ENCODE measurements around the gene MARF1.
"Not testable (repeated sequence)": the region's sequence is repeated elsewhere in the genome, so short reads cannot be mapped to it uniquely, and the experiment has no call there.

The MARF1 gene

DNA sequence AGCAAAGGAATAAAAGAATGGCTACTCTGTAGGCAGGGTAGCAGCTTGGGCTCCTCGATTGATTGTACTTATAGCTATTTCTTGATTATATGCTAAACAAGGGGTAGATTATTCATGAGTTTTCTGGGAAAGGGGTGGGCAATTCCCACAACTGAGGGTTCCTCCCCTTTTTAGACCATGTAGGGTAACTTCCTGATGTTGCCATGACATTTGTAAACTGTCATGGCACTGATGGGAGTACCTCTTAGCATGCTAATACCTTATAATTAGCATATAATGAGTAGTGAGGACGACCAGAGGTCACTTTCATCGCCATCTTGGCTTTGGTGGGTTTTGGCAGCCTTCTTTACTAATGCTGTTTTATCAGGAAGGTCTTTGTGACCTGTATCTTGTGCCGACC is 72.3 kb downstream of the MARF1 start:
- not testable (repeated sequence) for DNase-seq (ENCODE audit: low read depth)

DNA sequence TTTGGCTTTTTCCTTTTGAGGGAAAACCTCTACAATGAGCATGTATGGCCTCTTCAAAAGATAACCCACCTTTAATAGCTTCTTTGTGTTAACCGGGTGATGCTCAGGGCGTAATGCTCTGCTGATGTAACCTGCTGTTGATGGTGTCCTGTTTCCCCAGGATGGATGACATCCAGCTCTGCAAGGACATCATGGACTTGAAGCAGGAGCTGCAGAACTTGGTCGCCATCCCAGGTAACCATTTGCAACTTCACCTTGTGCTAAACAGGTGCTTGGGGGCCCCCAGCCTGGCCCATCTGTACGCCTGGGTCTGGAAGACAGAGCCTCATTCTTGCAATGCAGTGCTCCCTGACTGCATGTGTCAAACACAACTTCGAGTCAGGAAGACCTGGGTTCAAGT is 75.1 kb downstream of the MARF1 start:
- no peak for DNase-seq (ENCODE audit: low read depth)

DNA sequence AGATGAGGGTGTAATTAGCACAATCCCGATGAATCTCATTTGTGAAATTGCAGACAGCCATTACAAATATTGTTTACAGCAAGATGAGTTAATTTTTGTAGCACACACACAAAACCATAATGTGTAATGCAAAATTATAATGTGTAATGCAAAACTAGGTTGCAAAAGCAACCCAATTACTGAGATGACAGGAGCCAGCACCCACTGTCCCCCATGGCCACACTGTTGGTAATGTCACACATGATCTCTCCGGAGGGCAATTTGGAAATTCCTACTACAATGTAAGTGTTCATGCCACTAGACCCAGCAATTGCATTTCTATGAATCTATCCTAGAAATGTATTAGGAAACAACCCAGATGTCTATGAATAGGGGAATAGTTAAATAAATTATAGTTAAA is 76.9 kb downstream of the MARF1 start:
- no peak for DNase-seq (ENCODE audit: low read depth)

DNA sequence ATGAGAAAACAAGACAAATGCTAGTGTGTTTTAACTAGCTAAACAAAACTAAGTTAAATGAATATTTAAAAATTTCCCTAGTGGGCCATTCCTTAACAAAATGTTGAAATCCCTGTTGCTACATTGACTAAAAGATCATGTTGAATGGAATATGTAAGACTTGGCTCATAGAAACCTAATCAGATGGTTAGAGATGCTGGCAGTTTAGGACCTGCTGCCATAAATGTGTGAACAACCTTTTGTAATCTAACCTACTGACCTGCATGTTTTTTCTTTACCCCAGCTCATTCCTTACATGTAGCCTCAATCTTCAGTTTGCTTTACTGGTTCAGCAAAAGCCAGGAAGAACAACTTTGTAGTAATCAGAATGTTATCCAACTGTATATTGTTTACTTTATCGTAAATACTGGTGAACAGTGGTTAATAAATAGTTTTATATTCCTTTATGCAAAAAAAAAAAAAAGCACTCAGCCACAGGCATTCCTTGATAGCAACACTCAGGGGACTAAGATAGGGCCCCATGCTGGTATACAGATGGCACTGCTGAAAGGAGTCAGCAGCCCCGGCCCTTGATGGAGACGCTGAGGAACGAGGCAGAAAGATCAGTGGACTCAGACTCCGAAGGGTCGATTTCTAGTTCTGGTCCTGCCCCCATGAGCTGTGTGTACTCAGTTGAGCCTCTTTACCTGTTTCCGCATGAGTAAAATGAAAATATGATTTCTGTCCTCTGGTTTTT is 78.2 kb downstream of the MARF1 start:
- no peak for DNase-seq (ENCODE audit: low read depth)

DNA sequence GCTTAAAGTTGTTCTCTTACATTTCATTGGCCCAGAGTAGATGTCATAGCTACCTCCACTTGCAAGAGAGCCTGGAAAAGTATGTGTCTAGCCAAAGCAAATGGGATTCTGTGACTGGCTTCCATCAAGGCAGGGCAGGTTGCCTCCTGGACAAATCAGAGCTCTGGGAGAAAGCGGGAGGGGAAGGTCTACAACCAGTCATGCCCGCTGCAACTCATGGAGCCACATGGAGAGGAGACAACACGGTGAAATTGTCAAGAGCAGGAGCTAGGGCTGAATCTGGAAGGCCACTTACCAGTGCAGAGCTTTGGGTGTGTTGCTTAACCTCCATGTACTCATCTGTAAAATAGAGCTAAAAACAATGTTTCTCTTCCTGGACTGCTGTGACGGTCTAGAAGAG is 83.8 kb downstream of the MARF1 start:
- no peak for DNase-seq (ENCODE audit: low read depth)

DNA sequence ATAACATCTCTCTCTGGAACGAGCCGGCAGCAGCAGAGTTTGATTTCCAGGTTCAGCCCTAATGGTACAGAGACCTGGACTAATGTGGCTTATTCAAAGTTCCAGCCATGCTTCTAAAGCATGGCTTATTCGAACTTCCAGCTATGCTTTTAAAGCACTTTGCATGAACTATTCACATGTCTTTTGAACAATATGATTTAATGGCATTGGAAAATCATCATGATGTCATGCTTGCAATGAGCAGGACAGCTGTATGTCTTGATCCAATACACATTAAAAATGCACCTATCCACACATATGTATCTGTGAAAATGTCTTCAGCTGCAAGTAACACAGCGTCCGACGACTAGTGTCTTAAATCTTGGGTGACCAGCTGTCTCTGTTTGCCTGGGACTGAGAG is 85.7 kb downstream of the MARF1 start:
- no peak for DNase-seq (ENCODE audit: low read depth)

DNA sequence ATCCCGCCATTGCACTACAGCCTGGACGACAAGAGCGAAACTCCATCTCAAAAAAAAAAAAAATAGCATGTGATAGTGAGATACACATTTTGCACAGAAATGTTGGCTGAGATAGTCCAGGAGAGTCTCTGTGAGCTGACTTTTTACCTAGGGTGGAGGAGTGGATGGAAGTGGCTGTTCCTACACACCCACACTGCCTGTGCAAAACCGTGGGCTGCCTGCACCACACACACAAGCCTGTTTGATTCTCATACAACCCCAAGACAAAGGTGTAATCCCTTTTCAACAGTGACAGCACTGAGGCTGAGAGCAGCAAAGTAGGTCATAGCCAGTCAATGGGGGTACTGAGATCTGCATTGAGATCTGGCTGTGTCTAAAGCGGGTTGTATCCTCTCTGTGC is 86.8 kb downstream of the MARF1 start:
- no peak for DNase-seq (ENCODE audit: low read depth)

DNA sequence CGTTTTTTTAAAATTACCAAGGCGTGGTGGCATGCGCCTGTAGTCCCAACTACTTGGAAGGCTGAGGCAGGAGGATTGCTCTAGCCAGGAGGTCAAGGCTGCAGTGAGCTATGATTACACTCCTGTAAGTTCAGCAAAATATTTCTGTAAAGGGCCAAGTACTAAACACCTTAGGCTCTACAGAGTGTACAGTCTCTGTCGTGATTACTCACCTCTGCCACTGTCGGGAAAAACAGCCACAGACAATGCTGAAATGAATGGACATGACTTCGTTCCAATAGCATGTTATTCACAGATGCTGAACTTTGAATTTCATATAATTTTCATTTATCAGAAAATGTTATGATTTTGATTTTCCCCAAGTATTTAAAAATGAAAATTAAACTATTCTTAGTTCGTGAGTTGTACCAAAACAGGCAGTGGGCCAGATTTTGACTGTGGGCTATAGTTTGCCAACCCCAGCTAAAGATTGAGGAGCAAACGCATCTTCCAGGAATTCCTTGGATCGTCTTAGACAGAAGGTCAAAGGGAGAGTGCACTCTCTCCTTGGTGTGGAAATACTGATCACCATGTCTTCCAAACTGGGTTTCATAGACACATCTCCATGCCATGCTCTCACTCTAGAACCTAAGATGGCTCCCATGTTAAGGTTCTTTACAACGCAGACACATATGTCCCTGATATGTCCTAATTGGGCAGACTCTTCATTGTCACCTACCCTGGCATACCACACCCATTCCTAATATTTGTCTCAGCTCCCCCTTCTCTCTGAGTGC is 89.5 kb downstream of the MARF1 start:
- no peak for DNase-seq (ENCODE audit: low read depth)

DNA sequence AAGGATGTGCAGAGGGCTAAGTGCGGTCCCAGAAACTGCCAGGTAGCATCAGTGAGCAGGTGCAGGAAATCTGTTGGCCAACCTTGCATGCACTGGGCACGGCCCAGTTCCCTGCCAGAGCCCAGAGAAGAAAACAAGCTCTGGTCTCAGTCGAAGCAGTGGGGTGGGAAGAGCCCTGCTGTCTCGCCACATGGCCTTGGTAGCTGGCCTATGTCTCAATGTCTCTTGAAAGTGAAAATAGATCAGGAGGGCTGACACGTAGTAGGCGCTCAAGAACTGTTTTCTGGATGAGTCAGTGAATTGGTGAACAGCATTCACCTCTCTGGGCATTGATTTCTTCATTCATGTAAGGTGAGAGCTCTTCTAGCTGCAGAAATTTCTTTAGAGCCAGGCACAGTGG is 90.4 kb downstream of the MARF1 start:
- no peak for DNase-seq (ENCODE audit: low read depth)

DNA sequence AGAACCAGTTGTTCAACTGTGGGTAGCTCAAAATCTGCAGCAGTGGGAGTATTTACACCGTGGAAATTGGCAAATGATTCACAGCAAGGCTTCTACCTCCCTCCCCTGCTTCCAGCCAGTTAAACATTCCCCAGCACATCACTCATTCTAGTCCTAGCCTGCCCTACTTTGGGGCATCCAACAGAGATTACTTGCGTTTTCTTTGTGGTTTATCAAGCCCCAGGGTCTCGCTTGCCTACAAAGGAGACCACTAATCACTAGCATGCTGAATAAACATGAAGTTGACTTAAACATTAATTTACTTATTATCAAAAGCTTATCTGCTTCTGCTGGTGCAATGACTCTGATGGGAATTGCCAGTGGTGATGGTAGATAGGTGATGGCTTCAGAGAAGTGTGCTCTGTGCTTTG is 94.5 kb downstream of the MARF1 start:
- no peak for DNase-seq (ENCODE audit: low read depth)

DNA sequence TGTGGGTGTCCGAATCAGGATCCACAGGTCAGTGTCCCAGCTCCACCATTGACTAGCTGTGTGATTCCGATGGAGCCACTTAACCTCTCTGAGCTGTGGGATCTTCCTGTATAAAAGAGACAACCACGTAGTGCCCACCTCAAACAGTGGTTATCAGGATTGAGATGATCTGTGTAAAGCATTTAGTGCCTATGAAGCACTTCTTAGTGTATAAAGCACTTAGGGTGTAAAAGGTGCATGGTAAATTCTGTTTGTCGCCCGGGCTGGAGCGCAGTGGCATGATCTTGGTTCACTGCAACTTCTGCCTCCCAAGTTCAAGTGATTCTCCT is 95.2 kb downstream of the MARF1 start:
- no peak for DNase-seq (ENCODE audit: low read depth)

DNA sequence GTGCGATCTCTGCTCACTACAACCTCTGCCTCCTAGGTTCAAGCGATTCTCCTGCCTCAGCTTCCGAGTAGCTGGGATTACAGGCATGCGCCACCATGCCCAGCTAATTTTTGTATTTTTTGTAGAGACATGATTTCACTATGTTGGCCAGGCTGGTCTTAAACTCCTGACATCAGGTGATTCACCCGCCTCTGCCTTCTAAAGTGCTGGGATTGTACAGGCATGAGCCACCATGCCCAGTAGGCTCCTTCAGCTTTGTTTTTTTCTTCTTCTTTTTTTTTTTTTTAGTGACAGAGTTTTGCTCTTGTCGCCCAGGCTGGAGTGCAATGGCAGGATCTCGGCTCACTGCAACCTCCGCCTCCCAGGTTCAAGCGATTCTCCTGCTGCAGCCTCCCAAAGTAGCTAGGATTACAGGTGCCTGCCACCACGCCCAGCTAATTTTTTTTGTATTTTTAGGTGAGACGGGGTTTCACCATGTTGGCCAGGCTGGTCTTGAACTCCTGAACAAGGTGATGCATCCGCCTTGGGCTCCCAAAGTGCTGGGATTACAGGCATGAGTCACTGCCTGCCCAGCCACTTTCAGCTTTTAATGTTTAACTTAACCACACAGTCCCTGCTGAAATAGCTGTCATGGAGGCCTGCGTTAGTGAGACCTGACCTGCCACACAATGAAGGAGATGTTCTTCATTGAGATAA is 95.7 kb downstream of the MARF1 start:
- DNase-seq (ENCODE audit: low read depth), result not testable (repeated sequence)

DNA sequence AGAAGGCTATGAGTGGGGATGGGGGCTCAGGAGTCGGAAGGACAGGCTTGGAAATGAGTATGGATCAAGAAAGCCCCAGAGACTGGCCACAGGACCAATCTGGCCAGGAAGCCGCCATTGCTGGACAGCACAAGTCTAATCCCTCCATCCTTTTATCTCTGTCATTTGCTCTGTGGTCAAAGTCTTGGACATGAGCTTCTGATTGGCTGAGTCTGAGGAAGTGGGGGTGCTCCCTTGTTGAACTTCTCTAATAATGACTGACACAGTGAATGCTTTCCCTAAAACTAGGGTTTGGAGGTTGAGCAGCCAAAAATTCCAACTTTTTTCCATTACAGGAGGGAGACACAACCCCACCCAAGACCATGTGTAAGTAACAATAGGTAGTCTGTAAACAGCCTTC is 97.4 kb downstream of the MARF1 start:
- no peak for DNase-seq (ENCODE audit: low read depth)

DNA sequence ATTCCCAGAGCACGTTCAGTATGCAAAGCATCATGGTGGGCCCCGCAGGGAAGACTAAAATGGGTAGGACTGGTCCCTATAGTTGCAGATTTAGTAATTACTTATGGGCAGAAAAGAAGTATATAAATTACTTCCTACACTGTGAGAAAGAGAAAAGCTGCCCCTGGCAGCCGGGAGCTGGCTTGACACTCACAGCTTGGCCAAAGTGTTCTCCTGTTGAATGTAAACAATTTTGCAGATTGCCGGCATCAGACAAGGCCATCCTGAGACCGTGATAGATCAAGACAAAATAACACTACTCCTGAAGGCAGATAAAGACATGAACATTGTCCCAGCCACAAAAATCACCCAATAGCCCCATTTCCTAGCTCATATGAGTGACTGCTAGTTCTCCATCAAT is 98.5 kb downstream of the MARF1 start:
- DNase-seq (ENCODE audit: low read depth), result no peak
